Measurements from ENCODE around the gene CRABP1. TPM values are rescaled to one million over a fixed set of nuclear protein-coding genes. Genes with fewer than 3 reads are reported as not detected.

CRABP1 gene
- total and polyA plus RNA-seq, 9 donors, result 0.40 to 2.7 (median 0.56) TPM; not detected in 6

DNA sequence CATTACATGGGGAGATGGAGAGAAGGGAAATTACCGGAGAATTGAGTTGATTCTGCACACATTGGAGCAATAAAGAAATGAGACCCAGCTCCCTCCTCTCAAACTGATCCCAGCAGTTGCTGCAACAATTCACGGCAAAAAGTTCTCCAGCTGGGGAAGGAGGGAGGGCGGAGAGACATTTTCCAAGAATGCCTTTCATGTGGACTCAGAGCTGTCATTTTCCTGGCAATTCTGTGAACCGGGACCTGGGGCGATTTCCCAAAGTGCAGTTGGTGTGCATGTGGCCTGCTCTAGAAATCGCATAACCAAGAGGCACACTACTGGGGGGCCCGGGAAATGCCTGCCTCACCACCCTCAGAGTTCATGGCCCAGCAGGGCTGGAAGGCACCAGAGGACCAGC is 49.2 kb downstream of the CRABP1 start:
- H3K27ac ChIP-seq, result no peak overlapping the region
- no peaks in the 10 kb centered on the region for H3K36me3 ChIP-seq
- DNase-seq, result no peak
- TF ChIP-seq EP300 (IDR thresholded peaks at IDR 0.05) (no peak), POLR2A (IDR thresholded peaks at IDR 0.05) (no peak)
- TF ChIP-seq, protein P1, sequence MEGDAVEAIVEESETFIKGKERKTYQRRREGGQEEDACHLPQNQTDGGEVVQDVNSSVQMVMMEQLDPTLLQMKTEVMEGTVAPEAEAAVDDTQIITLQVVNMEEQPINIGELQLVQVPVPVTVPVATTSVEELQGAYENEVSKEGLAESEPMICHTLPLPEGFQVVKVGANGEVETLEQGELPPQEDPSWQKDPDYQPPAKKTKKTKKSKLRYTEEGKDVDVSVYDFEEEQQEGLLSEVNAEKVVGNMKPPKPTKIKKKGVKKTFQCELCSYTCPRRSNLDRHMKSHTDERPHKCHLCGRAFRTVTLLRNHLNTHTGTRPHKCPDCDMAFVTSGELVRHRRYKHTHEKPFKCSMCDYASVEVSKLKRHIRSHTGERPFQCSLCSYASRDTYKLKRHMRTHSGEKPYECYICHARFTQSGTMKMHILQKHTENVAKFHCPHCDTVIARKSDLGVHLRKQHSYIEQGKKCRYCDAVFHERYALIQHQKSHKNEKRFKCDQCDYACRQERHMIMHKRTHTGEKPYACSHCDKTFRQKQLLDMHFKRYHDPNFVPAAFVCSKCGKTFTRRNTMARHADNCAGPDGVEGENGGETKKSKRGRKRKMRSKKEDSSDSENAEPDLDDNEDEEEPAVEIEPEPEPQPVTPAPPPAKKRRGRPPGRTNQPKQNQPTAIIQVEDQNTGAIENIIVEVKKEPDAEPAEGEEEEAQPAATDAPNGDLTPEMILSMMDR (IDR thresholded peaks at IDR 0.05), result no peak
- no peaks in the 10 kb centered on the region for H3K27me3 ChIP-seq
- intact Hi-C loops (cut with DNase I), result no loop called here
- no peak overlapping the region for H3K4me3 ChIP-seq
- no peaks in the 10 kb centered on the region for H3K4me1 ChIP-seq (ENCODE audit: insufficient read depth)
- no peaks in the 10 kb centered on the region for H3K9me3 ChIP-seq
- WGBS, 3 donors, result 33 to 35% (median 34%) methylated on average over 7 of the region's 7 CpGs

GRCh38 chr15:78389738-78390137 is 49.6 kb downstream of the CRABP1 start:
- no peak overlapping the region for H3K4me3 ChIP-seq
- DNase-seq, result no peak
- H3K27me3 ChIP-seq, result no peaks in the 10 kb centered on the region
- H3K36me3 ChIP-seq, result no peaks in the 10 kb centered on the region
- TF ChIP-seq, protein P1 (IDR thresholded peaks at IDR 0.05), result no peak
- TF ChIP-seq POLR2A (IDR thresholded peaks at IDR 0.05), result no peak
- TF ChIP-seq EP300 (IDR thresholded peaks at IDR 0.05), result no peak
- H3K9me3 ChIP-seq, result no peaks in the 10 kb centered on the region
- no peaks in the 10 kb centered on the region for H3K4me1 ChIP-seq (ENCODE audit: insufficient read depth)
- WGBS, 3 donors, result 79 to 89% (median 87%) methylated on average over 2 of the region's 2 CpGs
- intact Hi-C loops (cut with DNase I), result no loop called here
- no peak overlapping the region for H3K27ac ChIP-seq

DNA sequence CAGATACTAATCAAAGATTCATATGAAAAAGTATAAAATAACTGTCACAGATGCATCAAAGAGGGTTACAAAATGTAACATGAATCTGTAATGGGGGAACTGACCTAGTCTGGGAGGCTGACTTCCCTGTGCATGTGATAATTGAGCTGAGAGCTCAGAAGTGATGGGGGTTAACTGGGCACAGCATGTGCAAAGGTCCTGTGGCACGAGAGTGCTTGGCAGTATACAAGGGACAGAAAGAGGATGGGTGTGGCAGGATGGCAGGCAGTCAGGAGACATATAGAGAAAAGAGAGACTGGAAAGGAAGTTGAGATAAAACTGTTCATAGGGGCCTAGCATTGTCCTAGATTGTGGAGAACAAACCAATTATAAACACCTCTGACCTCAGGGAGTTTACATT is 50.1 kb downstream of the CRABP1 start:
- H3K9me3 ChIP-seq, result no peaks in the 10 kb centered on the region
- H3K4me3 ChIP-seq, result no peak overlapping the region
- no peak for DNase-seq
- no peaks in the 10 kb centered on the region for H3K4me1 ChIP-seq (ENCODE audit: insufficient read depth)
- H3K27me3 ChIP-seq, result no peaks in the 10 kb centered on the region
- TF ChIP-seq, protein P1 (IDR thresholded peaks at IDR 0.05), result no peak
- TF ChIP-seq POLR2A (IDR thresholded peaks at IDR 0.05), result no peak
- TF ChIP-seq EP300 (IDR thresholded peaks at IDR 0.05), result no peak
- no peak overlapping the region for H3K27ac ChIP-seq
- no peaks in the 10 kb centered on the region for H3K36me3 ChIP-seq
- 79 to 82% (median 80%) methylated on average over 1 of the region's 1 CpG for WGBS, 3 donors
- intact Hi-C loops (cut with DNase I), result no loop called here

- Histone ChIP-seq H3K4me3 (no peak overlapping the region), H3K27me3 (no peaks in the 10 kb centered on the region), H3K4me1 (ENCODE audit: insufficient read depth) (no peaks in the 10 kb centered on the region), H3K27ac (no peak overlapping the region), H3K9me3 (no peaks in the 10 kb centered on the region), H3K36me3 (no peaks in the 10 kb centered on the region)
- intact Hi-C loops (cut with DNase I), result no loop called here
- no peak for DNase-seq
- TF ChIP-seq POLR2A (IDR thresholded peaks at IDR 0.05) (no peak), EP300 (IDR thresholded peaks at IDR 0.05) (no peak)
- TF ChIP-seq, protein P1 (IDR thresholded peaks at IDR 0.05), result no peak
- 82 to 84% (median 83%) methylated on average over 3 of the region's 3 CpGs for WGBS, 3 donors
Observed at GRCh38 chr15:78390826-78391225, 50.7 kb downstream of the CRABP1 start.

Data from ovary (tissue), 9 donors.